Testis (tissue), 3 donors: Measurements from ENCODE around the gene NHERF1. TPM values are rescaled to one million over a fixed set of nuclear protein-coding genes. Genes with fewer than 3 reads are reported as not detected.

Experiments used
- DNase-seq: peaks from one replicate; pipeline ENCODE4 v3.0.0-alpha.2; 2019
- H3K27ac ChIP-seq, 2 donors: fragments of 200-600 bp; sonication (generic); one replicate each; pipeline ENCODE4 v1.5.1; 2019
- H3K27me3 ChIP-seq: fragments of 200-600 bp; sonication (generic); one replicate; pipeline ENCODE4 v1.5.1; 2019
- H3K36me3 ChIP-seq: fragments of 200-600 bp; sonication (generic); one replicate; pipeline ENCODE4 v1.5.1; 2017; ENCODE audit warnings: low read depth; ENCODE audit errors: missing control alignments
- H3K4me1 ChIP-seq: fragments of 200-600 bp; sonication (generic); one replicate; pipeline ENCODE4 v1.5.1; 2019
- H3K4me3 ChIP-seq, 2 donors: fragments of 200-600 bp; sonication (generic); one replicate each; pipeline ENCODE4 v1.5.1; 2017 to 2019
- H3K9me3 ChIP-seq: fragments of 200-600 bp; sonication (generic); one replicate; pipeline ENCODE4 v1.5.1; 2017
- POLR2A ChIP-seq: fragments of 450-650 bp; IDR thresholded peaks from one replicate; pipeline ENCODE4 v1.6.1; 2017; ENCODE audit warnings: antibody characterized with exemption, mild to moderate bottlenecking, moderate library complexity
- WGBS, 2 donors: methylation state at CpG; one replicate each; pipeline ENCODE4 v1.1.5; 2018; 5-methylcytosine and 5-hydroxymethylcytosine counted together
- intact Hi-C: fragments of 100-400 bp; cut with DNase I; formaldehyde crosslinking; loops from one replicate; pipeline ENCODE4 v1.15.1; 2023; ENCODE audit warnings: low total_unique reads
- polyA plus RNA-seq: library from polyadenylated mRNA; stranded (reverse); fragments of 350-450 nt; fragmentation: Illumina TruSeq; extraction: RNeasy Lipid Tissue Mini Kit (QIAGEN cat#74804); gene quantifications from one replicate; pipeline ENCODE4 v1.2.3, GENCODE V29; 2014; ENCODE audit warnings: low read depth, low replicate concordance; ENCODE audit not compliant: insufficient read depth
- total RNA-seq, 2 donors: library from RNA; depleted of rRNA; stranded (reverse); fragments of >200 nt; gene quantifications; one replicate each; pipeline ENCODE4 v1.2.3, GENCODE V29; 2016
- TF ChIP-seq, protein P1 (sequence below), 3 experiments: fragments of 450-650 bp in 2 of 3; fragments of 200-600 bp in 1 of 3; sonication (generic) in 1 of 3; IDR thresholded peaks; one replicate each; pipeline ENCODE4 v1.5.1; 2016 to 2019; ENCODE audit warnings: antibody characterized with exemption in 3 of 3, mild to moderate bottlenecking in 2 of 3, moderate library complexity in 1 of 3

The NHERF1 gene
- total and polyA plus RNA-seq, 3 donors from 2014 or later, result 26.9 to 69.2 (median 28.6) TPM

GRCh38 chr17:74797824-74798223 is 49.4 kb downstream of the NHERF1 start:
- TF ChIP-seq POLR2A, result no peak
- TF ChIP-seq, protein P1, sequence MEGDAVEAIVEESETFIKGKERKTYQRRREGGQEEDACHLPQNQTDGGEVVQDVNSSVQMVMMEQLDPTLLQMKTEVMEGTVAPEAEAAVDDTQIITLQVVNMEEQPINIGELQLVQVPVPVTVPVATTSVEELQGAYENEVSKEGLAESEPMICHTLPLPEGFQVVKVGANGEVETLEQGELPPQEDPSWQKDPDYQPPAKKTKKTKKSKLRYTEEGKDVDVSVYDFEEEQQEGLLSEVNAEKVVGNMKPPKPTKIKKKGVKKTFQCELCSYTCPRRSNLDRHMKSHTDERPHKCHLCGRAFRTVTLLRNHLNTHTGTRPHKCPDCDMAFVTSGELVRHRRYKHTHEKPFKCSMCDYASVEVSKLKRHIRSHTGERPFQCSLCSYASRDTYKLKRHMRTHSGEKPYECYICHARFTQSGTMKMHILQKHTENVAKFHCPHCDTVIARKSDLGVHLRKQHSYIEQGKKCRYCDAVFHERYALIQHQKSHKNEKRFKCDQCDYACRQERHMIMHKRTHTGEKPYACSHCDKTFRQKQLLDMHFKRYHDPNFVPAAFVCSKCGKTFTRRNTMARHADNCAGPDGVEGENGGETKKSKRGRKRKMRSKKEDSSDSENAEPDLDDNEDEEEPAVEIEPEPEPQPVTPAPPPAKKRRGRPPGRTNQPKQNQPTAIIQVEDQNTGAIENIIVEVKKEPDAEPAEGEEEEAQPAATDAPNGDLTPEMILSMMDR (IDR thresholded peaks at IDR 0.05), result no peak
- Histone ChIP-seq H3K27me3 (no peaks in the 10 kb centered on the region), H3K27ac (no peak overlapping the region), H3K4me3 (no peak overlapping the region), H3K36me3 (no peaks in the 10 kb centered on the region), H3K9me3 (no peaks in the 10 kb centered on the region), H3K4me1 (no peaks in the 10 kb centered on the region)
- no peak for DNase-seq
- intact Hi-C loops, result loop anchor here (5.0 kb wide), 1 partner anchor 64 kb away; no protein-coding TSS in a partner anchor
- 90 to 95% methylated on average over 4 of the region's 4 CpGs for WGBS, 2 donors

DNA sequence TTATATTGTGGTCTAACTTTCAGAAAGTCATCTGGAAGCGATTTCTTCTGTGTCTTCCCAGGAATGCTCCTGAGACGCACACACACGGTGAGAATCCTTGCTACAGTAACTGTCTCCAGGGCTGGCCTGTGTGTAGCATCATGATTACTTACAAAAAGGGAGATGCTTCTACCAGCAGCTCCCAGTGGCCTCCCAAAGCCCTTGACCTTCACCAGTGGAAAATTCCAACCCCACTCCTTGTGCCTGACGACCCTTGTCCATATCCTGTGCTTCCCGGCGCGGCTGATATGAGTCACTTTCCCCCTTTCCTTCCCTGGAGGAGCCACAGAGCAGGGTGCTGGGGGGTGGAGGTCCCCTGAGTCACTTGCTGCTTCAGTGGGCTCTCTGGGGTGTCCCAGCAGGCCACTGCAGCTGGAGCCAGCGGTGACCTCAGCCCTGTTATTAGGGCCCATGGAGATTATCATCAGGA is 49.8 kb downstream of the NHERF1 start:
- DNase-seq, result no peak
- TF ChIP-seq, protein P1 (IDR thresholded peaks at IDR 0.05), result no peak
- TF ChIP-seq POLR2A, result no peak
- H3K9me3 ChIP-seq, result no peaks in the 10 kb centered on the region
- H3K4me1 ChIP-seq, result no peaks in the 10 kb centered on the region
- H3K4me3 ChIP-seq, result no peak overlapping the region
- no peak overlapping the region for H3K27ac ChIP-seq
- 67 to 74% methylated on average over 8 of the region's 8 CpGs for WGBS, 2 donors
- no peaks in the 10 kb centered on the region for H3K36me3 ChIP-seq
- intact Hi-C loops, result loop anchor here (5.0 kb wide), 1 partner anchor 64 kb away; no protein-coding TSS in a partner anchor
- no peaks in the 10 kb centered on the region for H3K27me3 ChIP-seq

GRCh38 chr17:74799097-74799496 is 50.7 kb downstream of the NHERF1 start:
- H3K36me3 ChIP-seq, result no peaks in the 10 kb centered on the region
- no peak overlapping the region for H3K27ac ChIP-seq
- no peak for DNase-seq
- TF ChIP-seq, protein P1 (IDR thresholded peaks at IDR 0.05), result no peak
- no peak for TF ChIP-seq POLR2A
- H3K9me3 ChIP-seq, result no peaks in the 10 kb centered on the region
- intact Hi-C loops, result loop anchor here (5.0 kb wide), 1 partner anchor 63 kb away; no protein-coding TSS in a partner anchor
- H3K4me1 ChIP-seq, result no peaks in the 10 kb centered on the region
- 95 to 96% methylated on average over 9 to 14 of the region's 14 CpGs for WGBS, 2 donors
- H3K4me3 ChIP-seq, result no peak overlapping the region
- H3K27me3 ChIP-seq, result no peaks in the 10 kb centered on the region

GRCh38 chr17:74800531-74800930 is 52.1 kb downstream of the NHERF1 start:
- Histone ChIP-seq H3K9me3 (no peaks in the 10 kb centered on the region), H3K27ac (no peak overlapping the region), H3K36me3 (no peaks in the 10 kb centered on the region), H3K4me1 (no peaks in the 10 kb centered on the region), H3K4me3 (no peak overlapping the region), H3K27me3 (no peaks in the 10 kb centered on the region)
- DNase-seq, result no peak
- TF ChIP-seq POLR2A, result no peak
- TF ChIP-seq, protein P1 (IDR thresholded peaks at IDR 0.05), result no peak
- 88 to 92% methylated on average over 7 of the region's 7 CpGs for WGBS, 2 donors
- intact Hi-C loops, result no loop called here

- Histone ChIP-seq H3K27me3 (no peaks in the 10 kb centered on the region), H3K4me1 (no peaks in the 10 kb centered on the region), H3K27ac (no peak overlapping the region), H3K4me3 (no peak overlapping the region), H3K36me3 (no peaks in the 10 kb centered on the region), H3K9me3 (no peaks in the 10 kb centered on the region)
- TF ChIP-seq, protein P1 (IDR thresholded peaks at IDR 0.05), result no peak
- TF ChIP-seq POLR2A, result no peak
- intact Hi-C loops, result no loop called here
- DNase-seq, result no peak
- 62 to 81% methylated on average over 7 to 8 of the region's 8 CpGs for WGBS, 2 donors
Observed at GRCh38 chr17:74801896-74802295, 53.5 kb downstream of the NHERF1 start.
